DOHH2 (cell line): ENCODE results near the gene BACE2.

Source experiments
- H3F3A ChIP-seq: fragments of 200-600 bp; sonication (generic), shearing (Covaris generic); 2 replicates; pipeline ENCODE4 v1.6.0; 2016; ENCODE audit warnings: antibody characterized with exemption, mild to moderate bottlenecking; ENCODE audit not compliant: control insufficient read depth, insufficient read depth
- H3K27ac ChIP-seq: fragments of 200-600 bp; sonication (generic); 2 replicates; pipeline ENCODE4 v1.5.1; 2014; ENCODE audit warnings: low read depth, mild to moderate bottlenecking, low read length, moderate library complexity
- H3K27me3 ChIP-seq: fragments of 200-600 bp; sonication (generic); 2 replicates; pipeline ENCODE4 v1.6.1; 2014; ENCODE audit warnings: mild to moderate bottlenecking, low read length, mixed read lengths; ENCODE audit not compliant: control insufficient read depth
- H3K36me3 ChIP-seq: fragments of 200-600 bp; sonication (generic); 2 replicates; pipeline ENCODE4 v1.6.1; 2014; ENCODE audit warnings: mild to moderate bottlenecking, low read length, moderate library complexity, mixed read lengths; ENCODE audit not compliant: control insufficient read depth
- H3K4me1 ChIP-seq: fragments of 200-600 bp; sonication (generic); 2 replicates; pipeline ENCODE4 v1.6.1; 2014; ENCODE audit warnings: mild to moderate bottlenecking, low read length, mixed read lengths; ENCODE audit not compliant: control insufficient read depth
- H3K4me2 ChIP-seq: fragments of 200-600 bp; sonication (generic); 2 replicates; pipeline ENCODE4 v1.6.0; 2014; ENCODE audit warnings: mild to moderate bottlenecking, low read length, moderate library complexity
- H3K4me3 ChIP-seq: fragments of 200-600 bp; sonication (generic); 2 replicates; pipeline ENCODE4 v1.5.1; 2014; ENCODE audit warnings: mild to moderate bottlenecking, low read length, mixed read lengths
- H3K79me2 ChIP-seq: fragments of 200-600 bp; sonication (generic); 2 replicates; pipeline ENCODE4 v1.6.1; 2014; ENCODE audit warnings: mild to moderate bottlenecking, low read length, mixed read lengths; ENCODE audit not compliant: control insufficient read depth
- H3K9me2 ChIP-seq: fragments of 200-600 bp; sonication (generic); replicated peaks from 2 replicates; pipeline ENCODE4 v1.6.1; 2014; ENCODE audit warnings: mild to moderate bottlenecking, low read length, mixed read lengths; ENCODE audit not compliant: control insufficient read depth
- H3K9me3 ChIP-seq: fragments of 200-600 bp; sonication (generic); 2 replicates; pipeline ENCODE4 v1.6.1; 2014; ENCODE audit warnings: antibody characterized with exemption, low read length, mixed read lengths; ENCODE audit not compliant: control insufficient read depth, insufficient read depth
- H4K20me1 ChIP-seq: fragments of 200-600 bp; sonication (generic); 2 replicates; pipeline ENCODE4 v1.6.0; 2014; ENCODE audit warnings: low read depth, mild to moderate bottlenecking, antibody characterized with exemption, low read length, moderate library complexity; ENCODE audit not compliant: control insufficient read depth, insufficient read depth
- CTCF ChIP-seq: fragments of 200-600 bp; sonication (generic); IDR thresholded peaks from one replicate; pipeline ENCODE4 v1.5.1; 2014; ENCODE audit warnings: antibody characterized with exemption, mild to moderate bottlenecking, low read depth, low read length; ENCODE audit not compliant: poor library complexity, severe bottlenecking
- EZH2phosphoT487 ChIP-seq: fragments of 200-600 bp; sonication (generic); IDR thresholded peaks from 2 replicates; pipeline ENCODE4 v1.6.1; 2017; ENCODE audit warnings: borderline replicate concordance, mild to moderate bottlenecking, antibody characterized with exemption, low read length, moderate library complexity, mixed read lengths

Gene BACE2

GRCh38 chr21:41156142-41156541 lies 11.8 kb upstream of the BACE2 start:
- H3K4me2 ChIP-seq = no peak overlapping the region
- no peak overlapping the region for H3K4me3 ChIP-seq
- TF ChIP-seq EZH2phosphoT487 (no peak), CTCF (no peak)
- H3K27ac ChIP-seq = no peak overlapping the region
- H3K4me1 ChIP-seq = no peaks in the 10 kb centered on the region
- H3K9me2 ChIP-seq = no peaks in the 10 kb centered on the region
- H3K27me3 ChIP-seq = no peaks in the 10 kb centered on the region
- H3K9me3 ChIP-seq = peaks cover 6% of the 10 kb centered on the region; the same call in 1 of the 2 replicates
- no peaks in the 10 kb centered on the region for H4K20me1 ChIP-seq
- no peaks in the 10 kb centered on the region for H3K36me3 ChIP-seq
- no peaks in the 10 kb centered on the region for H3K79me2 ChIP-seq
- no peaks in the 10 kb centered on the region for H3F3A ChIP-seq

GRCh38 chr21:41158026-41158425 lies 9.9 kb upstream of the BACE2 start:
- no peak for TF ChIP-seq CTCF
- TF ChIP-seq EZH2phosphoT487 = no peak

GRCh38 chr21:41160036-41160435 lies 7.9 kb upstream of the BACE2 start:
- H3K4me3 ChIP-seq = no peak overlapping the region
- H3K9me2 ChIP-seq = no peaks in the 10 kb centered on the region
- H3K4me1 ChIP-seq = no peaks in the 10 kb centered on the region
- H4K20me1 ChIP-seq = no peaks in the 10 kb centered on the region
- peaks cover 6% of the 10 kb centered on the region; the same call in 1 of the 2 replicates for H3K9me3 ChIP-seq
- no peaks in the 10 kb centered on the region for H3F3A ChIP-seq
- no peaks in the 10 kb centered on the region for H3K36me3 ChIP-seq
- H3K79me2 ChIP-seq = no peaks in the 10 kb centered on the region
- H3K27me3 ChIP-seq = no peaks in the 10 kb centered on the region
- no peak overlapping the region for H3K27ac ChIP-seq
- no peak for TF ChIP-seq EZH2phosphoT487
- no peak for TF ChIP-seq CTCF
- no peak overlapping the region for H3K4me2 ChIP-seq

More at GRCh38 chr21:41158026-41158425, 9.9 kb upstream of the BACE2 start:
- Histone ChIP-seq H3K79me2 (no peaks in the 10 kb centered on the region), H3K27ac (no peak overlapping the region), H3K4me2 (no peak overlapping the region), H3K9me3 (peaks cover 6% of the 10 kb centered on the region; the same call in 1 of the 2 replicates), H3F3A (no peaks in the 10 kb centered on the region), H3K36me3 (no peaks in the 10 kb centered on the region), H3K27me3 (no peaks in the 10 kb centered on the region), H3K9me2 (no peaks in the 10 kb centered on the region), H3K4me3 (no peak overlapping the region), H4K20me1 (no peaks in the 10 kb centered on the region), H3K4me1 (no peaks in the 10 kb centered on the region)
